ENCODE results near the gene PPP6R2.

Gene PPP6R2

DNA sequence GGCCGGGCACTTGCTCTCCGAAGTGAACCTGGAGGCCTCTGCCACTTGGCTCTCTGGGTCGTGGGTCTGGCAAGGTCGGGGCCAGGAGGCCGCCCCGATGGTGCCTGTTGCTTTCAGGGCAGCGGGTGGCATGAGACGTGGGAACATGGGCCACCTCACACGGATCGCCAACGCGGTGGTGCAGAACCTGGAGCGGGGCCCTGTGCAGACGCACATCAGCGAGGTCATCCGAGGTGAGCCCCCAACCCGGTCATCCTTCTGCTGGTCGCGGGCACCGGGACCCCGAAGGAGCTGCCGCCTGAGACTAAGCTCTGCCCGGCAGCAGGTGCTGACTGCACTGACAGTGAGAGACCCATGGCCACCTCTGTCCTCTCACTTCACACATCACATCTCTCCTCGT is 91.7 kb downstream of the PPP6R2 start:
- Histone ChIP-seq H3K4me2 (ENCODE audit: insufficient read depth, low read length, poor library complexity, severe bottlenecking) (no peak overlapping the region), H3K23ac (ENCODE audit: low read depth, low read length, poor library complexity) (no peak overlapping the region), H3K4me1 (ENCODE audit: control insufficient read depth in 2 of 2, insufficient read depth in 1 of 2, low read depth in 1 of 2, low read length in 2 of 2) (no peaks in the 10 kb centered on the region), H4K8ac (ENCODE audit: low read depth, low read length) (no peak overlapping the region), H3K79me1 (ENCODE audit: low read depth, low read length) (peaks cover 2% of the 10 kb centered on the region), H2BK5ac (ENCODE audit: low read length) (no peak overlapping the region), H3K36me3 (replicated peaks in 1 of 2; ENCODE audit: control insufficient read depth in 2 of 2, insufficient read depth in 2 of 2, low read length in 2 of 2) (peaks cover 51 to 82% of the 10 kb centered on the region in 2 donors), H3K9me3 (replicated peaks in 1 of 2; ENCODE audit: control insufficient read depth in 2 of 2, insufficient read depth in 1 of 2, low read depth in 1 of 2, low read length in 2 of 2) (no peaks in the 10 kb centered on the region), H3K27me3 (ENCODE audit: control insufficient read depth in 3 of 3, insufficient read depth in 3 of 3, low read depth in 1 of 3, low read length in 3 of 3) (no peaks in the 10 kb centered on the region), H3K9ac (ENCODE audit: low read depth, low read length, poor library complexity) (no peak overlapping the region), H3K18ac (ENCODE audit: low read length) (no peak overlapping the region), H2BK12ac (ENCODE audit: low read length) (no peak overlapping the region), H3K14ac (ENCODE audit: low read length) (no peak overlapping the region), H2BK15ac (ENCODE audit: low read length) (no peak overlapping the region), H3K4ac (ENCODE audit: low read length) (no peak overlapping the region), H4K91ac (ENCODE audit: low read depth, low read length, poor library complexity) (no peak overlapping the region), H3K4me3 (ENCODE audit: low read length in 2 of 2) (no peak overlapping the region), H2AFZ (ENCODE audit: low read length) (no peak overlapping the region), H2BK120ac (ENCODE audit: low read depth, low read length) (no peak overlapping the region), H3K27ac (replicated peaks; ENCODE audit: low read length) (no peak overlapping the region), H2AK5ac (ENCODE audit: low read depth, low read length) (no peak overlapping the region)
- DNase-seq (ENCODE audit: low spot score): no peak
- no CpG with 5 or more reads among the region's 24 CpGs for WGBS, 2 donors (ENCODE audit: extremely low coverage in 2 of 2, insufficient read length in 2 of 2, insufficient replicate concordance in 1 of 2)

GRCh38 chr22:50435291-50436014 is 92.3 kb downstream of the PPP6R2 start:
- Histone ChIP-seq H3K18ac (ENCODE audit: low read length) (no peak overlapping the region), H3K4ac (ENCODE audit: low read length) (no peak overlapping the region), H2BK5ac (ENCODE audit: low read length) (no peak overlapping the region), H3K9ac (ENCODE audit: low read depth, low read length, poor library complexity) (peak overlapping the region; percentile 51), H3K14ac (ENCODE audit: low read length) (no peak overlapping the region), H2BK120ac (ENCODE audit: low read depth, low read length) (no peak overlapping the region), H3K27me3 (ENCODE audit: control insufficient read depth in 3 of 3, insufficient read depth in 3 of 3, low read depth in 1 of 3, low read length in 3 of 3) (no peaks in the 10 kb centered on the region), H4K91ac (ENCODE audit: low read depth, low read length, poor library complexity) (no peak overlapping the region), H3K4me2 (ENCODE audit: insufficient read depth, low read length, poor library complexity, severe bottlenecking) (no peak overlapping the region), H3K9me3 (replicated peaks in 1 of 2; ENCODE audit: control insufficient read depth in 2 of 2, insufficient read depth in 1 of 2, low read depth in 1 of 2, low read length in 2 of 2) (no peaks in the 10 kb centered on the region), H3K4me1 (ENCODE audit: control insufficient read depth in 2 of 2, insufficient read depth in 1 of 2, low read depth in 1 of 2, low read length in 2 of 2) (no peaks in the 10 kb centered on the region), H2AK5ac (ENCODE audit: low read depth, low read length) (no peak overlapping the region), H3K36me3 (replicated peaks in 1 of 2; ENCODE audit: control insufficient read depth in 2 of 2, insufficient read depth in 2 of 2, low read length in 2 of 2) (peaks cover 53 to 82% of the 10 kb centered on the region in 2 donors), H3K23ac (ENCODE audit: low read depth, low read length, poor library complexity) (no peak overlapping the region), H3K79me1 (ENCODE audit: low read depth, low read length) (peaks cover 2% of the 10 kb centered on the region), H4K8ac (ENCODE audit: low read depth, low read length) (no peak overlapping the region), H3K27ac (replicated peaks; ENCODE audit: low read length) (no peak overlapping the region), H2BK15ac (ENCODE audit: low read length) (no peak overlapping the region), H2AFZ (ENCODE audit: low read length) (no peak overlapping the region), H3K4me3 (ENCODE audit: low read length in 2 of 2) (no peak overlapping the region), H2BK12ac (ENCODE audit: low read length) (no peak overlapping the region)
- WGBS, 2 donors (ENCODE audit: extremely low coverage in 2 of 2, insufficient read length in 2 of 2, insufficient replicate concordance in 1 of 2): no CpG with 5 or more reads among the region's 20 CpGs
- no peak for DNase-seq (ENCODE audit: low spot score)

DNA sequence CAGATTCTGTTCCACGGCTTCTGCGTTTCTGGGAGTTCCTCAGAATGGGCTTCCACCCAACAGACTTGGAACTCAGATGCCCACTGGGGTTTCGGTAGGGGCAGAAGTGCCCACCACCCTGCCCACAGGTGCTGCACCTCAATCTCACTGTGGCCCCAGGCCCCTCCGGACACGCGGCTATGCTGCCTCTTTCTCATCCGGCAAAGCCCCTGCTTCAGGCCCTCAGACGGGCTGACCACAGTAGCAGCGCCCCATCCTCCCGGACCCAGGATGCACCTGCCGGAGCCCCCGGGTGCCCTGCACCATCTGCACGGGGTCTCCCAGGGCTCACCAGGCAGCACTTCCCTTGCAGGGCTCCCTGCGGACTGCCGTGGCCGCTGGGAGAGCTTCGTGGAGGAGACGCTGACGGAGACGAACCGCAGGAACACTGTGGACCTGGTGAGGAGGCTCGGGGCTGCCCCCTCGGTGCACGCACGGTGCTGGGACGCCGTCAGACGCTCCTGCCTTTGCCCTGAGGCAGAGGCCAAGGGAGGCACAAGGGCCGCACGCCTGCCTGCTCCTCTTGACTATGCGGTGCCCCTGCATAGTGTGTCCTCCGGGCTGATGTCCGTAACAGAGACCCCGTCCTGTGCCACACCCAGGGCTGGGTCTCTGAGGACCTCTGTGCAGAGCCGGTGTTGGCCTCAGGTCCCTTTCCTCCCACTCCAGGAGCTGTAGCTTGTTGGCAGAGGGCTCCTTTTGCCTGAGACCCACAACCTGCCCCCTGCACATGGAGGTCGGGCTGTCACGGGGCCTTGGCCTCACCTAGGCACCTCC is 93.1 kb downstream of the PPP6R2 start:
- H3K27me3 ChIP-seq (ENCODE audit: control insufficient read depth in 3 of 3, insufficient read depth in 3 of 3, low read depth in 1 of 3, low read length in 3 of 3): no peaks in the 10 kb centered on the region
- no peak overlapping the region for H3K9ac ChIP-seq (ENCODE audit: low read depth, low read length, poor library complexity)
- H3K36me3 ChIP-seq (replicated peaks in 1 of 2; ENCODE audit: control insufficient read depth in 2 of 2, insufficient read depth in 2 of 2, low read length in 2 of 2): peaks cover 53 to 82% of the 10 kb centered on the region in 2 donors
- DNase-seq (ENCODE audit: low spot score): no peak
- H3K4me1 ChIP-seq (ENCODE audit: control insufficient read depth in 2 of 2, insufficient read depth in 1 of 2, low read depth in 1 of 2, low read length in 2 of 2): no peaks in the 10 kb centered on the region
- H3K14ac ChIP-seq (ENCODE audit: low read length): no peak overlapping the region
- no peak overlapping the region for H2AK5ac ChIP-seq (ENCODE audit: low read depth, low read length)
- no peak overlapping the region for H3K27ac ChIP-seq (replicated peaks; ENCODE audit: low read length)
- no peak overlapping the region for H4K91ac ChIP-seq (ENCODE audit: low read depth, low read length, poor library complexity)
- no peak overlapping the region for H2AFZ ChIP-seq (ENCODE audit: low read length)
- H3K4me3 ChIP-seq (ENCODE audit: low read length in 2 of 2): no peak overlapping the region
- no peak overlapping the region for H4K8ac ChIP-seq (ENCODE audit: low read depth, low read length)
- H3K23ac ChIP-seq (ENCODE audit: low read depth, low read length, poor library complexity): peak overlapping the region; percentile 31
- H3K9me3 ChIP-seq (replicated peaks in 1 of 2; ENCODE audit: control insufficient read depth in 2 of 2, insufficient read depth in 1 of 2, low read depth in 1 of 2, low read length in 2 of 2): no peaks in the 10 kb centered on the region
- no peak overlapping the region for H3K4ac ChIP-seq (ENCODE audit: low read length)
- H3K79me1 ChIP-seq (ENCODE audit: low read depth, low read length): peaks cover 2% of the 10 kb centered on the region
- H2BK120ac ChIP-seq (ENCODE audit: low read depth, low read length): no peak overlapping the region
- WGBS, 2 donors (ENCODE audit: extremely low coverage in 2 of 2, insufficient read length in 2 of 2, insufficient replicate concordance in 1 of 2): no CpG with 5 or more reads among the region's 37 CpGs
- no peak overlapping the region for H2BK15ac ChIP-seq (ENCODE audit: low read length)
- H3K4me2 ChIP-seq (ENCODE audit: insufficient read depth, low read length, poor library complexity, severe bottlenecking): no peak overlapping the region
- no peak overlapping the region for H3K18ac ChIP-seq (ENCODE audit: low read length)
- no peak overlapping the region for H2BK12ac ChIP-seq (ENCODE audit: low read length)
- no peak overlapping the region for H2BK5ac ChIP-seq (ENCODE audit: low read length)

- H3K4me3 ChIP-seq (ENCODE audit: low read length in 2 of 2): no peak overlapping the region
- whole genome bisulfite sequencing, 2 donors (ENCODE audit: extremely low coverage in 2 of 2, insufficient read length in 2 of 2, insufficient replicate concordance in 1 of 2): no CpG with 5 or more reads among the region's 25 CpGs
- peaks cover 46 to 82% of the 10 kb centered on the region in 2 donors for H3K36me3 ChIP-seq (replicated peaks in 1 of 2; ENCODE audit: control insufficient read depth in 2 of 2, insufficient read depth in 2 of 2, low read length in 2 of 2)
- no peak overlapping the region for H3K9ac ChIP-seq (ENCODE audit: low read depth, low read length, poor library complexity)
- no peak overlapping the region for H2BK12ac ChIP-seq (ENCODE audit: low read length)
- H2AFZ ChIP-seq (ENCODE audit: low read length): no peak overlapping the region
- no peak overlapping the region for H3K23ac ChIP-seq (ENCODE audit: low read depth, low read length, poor library complexity)
- no peaks in the 10 kb centered on the region for H3K27me3 ChIP-seq (ENCODE audit: control insufficient read depth in 3 of 3, insufficient read depth in 3 of 3, low read depth in 1 of 3, low read length in 3 of 3)
- H3K18ac ChIP-seq (ENCODE audit: low read length): no peak overlapping the region
- no peak for DNase-seq (ENCODE audit: low spot score)
- H3K4me1 ChIP-seq (ENCODE audit: control insufficient read depth in 2 of 2, insufficient read depth in 1 of 2, low read depth in 1 of 2, low read length in 2 of 2): no peaks in the 10 kb centered on the region
- no peak overlapping the region for H2BK5ac ChIP-seq (ENCODE audit: low read length)
- no peak overlapping the region for H3K4ac ChIP-seq (ENCODE audit: low read length)
- H2BK120ac ChIP-seq (ENCODE audit: low read depth, low read length): no peak overlapping the region
- no peak overlapping the region for H3K4me2 ChIP-seq (ENCODE audit: insufficient read depth, low read length, poor library complexity, severe bottlenecking)
- H4K91ac ChIP-seq (ENCODE audit: low read depth, low read length, poor library complexity): no peak overlapping the region
- H3K9me3 ChIP-seq (replicated peaks in 1 of 2; ENCODE audit: control insufficient read depth in 2 of 2, insufficient read depth in 1 of 2, low read depth in 1 of 2, low read length in 2 of 2): no peaks in the 10 kb centered on the region
- no peak overlapping the region for H4K8ac ChIP-seq (ENCODE audit: low read depth, low read length)
- H2AK5ac ChIP-seq (ENCODE audit: low read depth, low read length): no peak overlapping the region
- H3K79me1 ChIP-seq (ENCODE audit: low read depth, low read length): peaks cover under 1% of the 10 kb centered on the region
- H3K27ac ChIP-seq (replicated peaks; ENCODE audit: low read length): no peak overlapping the region
- H3K14ac ChIP-seq (ENCODE audit: low read length): no peak overlapping the region
- no peak overlapping the region for H2BK15ac ChIP-seq (ENCODE audit: low read length)
Measured at GRCh38 chr22:50436841-50437341, 93.8 kb downstream of the PPP6R2 start.

Measured in neuronal stem cell (in vitro differentiated cells).